ENCODE results near the gene JADE2.

DNA sequence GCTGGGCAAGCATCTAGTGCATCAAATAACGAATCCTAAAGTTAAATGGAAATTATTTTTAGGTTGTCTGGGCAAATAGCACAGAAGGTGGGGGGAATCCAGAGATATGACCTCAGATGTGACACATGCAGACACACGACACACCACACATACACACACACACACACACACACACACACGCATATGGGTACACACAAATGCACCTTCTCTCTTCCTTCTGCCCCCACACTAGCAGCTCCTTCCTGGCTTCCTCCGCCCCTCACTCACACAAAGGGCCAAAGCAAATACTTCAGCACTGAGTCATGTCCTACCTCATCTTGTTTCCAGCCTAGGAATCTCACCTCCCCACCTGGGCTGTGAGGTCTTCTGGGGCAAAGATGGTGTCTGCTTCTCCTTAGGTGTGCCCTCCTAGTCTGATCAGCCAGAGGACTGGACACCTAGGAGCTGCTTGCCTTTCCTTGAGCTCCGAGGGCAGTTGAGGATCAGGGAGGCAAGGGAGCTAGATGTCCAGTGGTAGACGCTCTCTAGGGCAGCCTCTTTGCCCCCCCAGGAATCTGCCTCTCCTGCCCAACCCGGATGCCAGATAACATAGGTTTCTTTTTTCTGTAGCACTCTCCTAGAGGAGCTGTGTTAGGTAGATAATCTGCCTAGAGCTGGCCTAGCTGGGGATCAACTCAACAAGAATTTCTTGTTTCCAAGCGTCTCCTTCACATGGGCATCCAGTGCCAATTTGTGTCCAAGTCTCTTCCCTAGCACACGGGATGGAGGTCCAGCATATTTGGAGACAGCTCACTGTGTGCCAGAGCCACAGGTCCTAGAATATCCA, 14.3 kb upstream of the JADE2 start:
- TF ChIP-seq TAF1 (IDR thresholded peaks at IDR 0.05; ENCODE audit: low read depth) = no peak
- TF ChIP-seq YY1 (IDR thresholded peaks at IDR 0.05; ENCODE audit: low read depth) = peak; percentile 74; the same call in 1 of the 2 replicates
- TF ChIP-seq CREB1 (IDR thresholded peaks at IDR 0.05; ENCODE audit: low read depth) = no peak
- TF ChIP-seq, protein P1, sequence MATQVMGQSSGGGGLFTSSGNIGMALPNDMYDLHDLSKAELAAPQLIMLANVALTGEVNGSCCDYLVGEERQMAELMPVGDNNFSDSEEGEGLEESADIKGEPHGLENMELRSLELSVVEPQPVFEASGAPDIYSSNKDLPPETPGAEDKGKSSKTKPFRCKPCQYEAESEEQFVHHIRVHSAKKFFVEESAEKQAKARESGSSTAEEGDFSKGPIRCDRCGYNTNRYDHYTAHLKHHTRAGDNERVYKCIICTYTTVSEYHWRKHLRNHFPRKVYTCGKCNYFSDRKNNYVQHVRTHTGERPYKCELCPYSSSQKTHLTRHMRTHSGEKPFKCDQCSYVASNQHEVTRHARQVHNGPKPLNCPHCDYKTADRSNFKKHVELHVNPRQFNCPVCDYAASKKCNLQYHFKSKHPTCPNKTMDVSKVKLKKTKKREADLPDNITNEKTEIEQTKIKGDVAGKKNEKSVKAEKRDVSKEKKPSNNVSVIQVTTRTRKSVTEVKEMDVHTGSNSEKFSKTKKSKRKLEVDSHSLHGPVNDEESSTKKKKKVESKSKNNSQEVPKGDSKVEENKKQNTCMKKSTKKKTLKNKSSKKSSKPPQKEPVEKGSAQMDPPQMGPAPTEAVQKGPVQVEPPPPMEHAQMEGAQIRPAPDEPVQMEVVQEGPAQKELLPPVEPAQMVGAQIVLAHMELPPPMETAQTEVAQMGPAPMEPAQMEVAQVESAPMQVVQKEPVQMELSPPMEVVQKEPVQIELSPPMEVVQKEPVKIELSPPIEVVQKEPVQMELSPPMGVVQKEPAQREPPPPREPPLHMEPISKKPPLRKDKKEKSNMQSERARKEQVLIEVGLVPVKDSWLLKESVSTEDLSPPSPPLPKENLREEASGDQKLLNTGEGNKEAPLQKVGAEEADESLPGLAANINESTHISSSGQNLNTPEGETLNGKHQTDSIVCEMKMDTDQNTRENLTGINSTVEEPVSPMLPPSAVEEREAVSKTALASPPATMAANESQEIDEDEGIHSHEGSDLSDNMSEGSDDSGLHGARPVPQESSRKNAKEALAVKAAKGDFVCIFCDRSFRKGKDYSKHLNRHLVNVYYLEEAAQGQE (IDR thresholded peaks at IDR 0.05; ENCODE audit: low read depth) = no peak
- peak; percentile 91 for TF ChIP-seq TEAD4 (IDR thresholded peaks at IDR 0.05)
- no peak for TF ChIP-seq NFIC (IDR thresholded peaks at IDR 0.05)
- TF ChIP-seq, protein P2, sequence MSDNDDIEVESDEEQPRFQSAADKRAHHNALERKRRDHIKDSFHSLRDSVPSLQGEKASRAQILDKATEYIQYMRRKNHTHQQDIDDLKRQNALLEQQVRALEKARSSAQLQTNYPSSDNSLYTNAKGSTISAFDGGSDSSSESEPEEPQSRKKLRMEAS (IDR thresholded peaks at IDR 0.05) = no peak
- TF ChIP-seq EGR1 (IDR thresholded peaks at IDR 0.05) = no peak
- no peak for TF ChIP-seq FOXM1 (IDR thresholded peaks at IDR 0.05; ENCODE audit: borderline replicate concordance, low read depth)

Measured in Ishikawa (cell line).